Mesodermal cell (in vitro differentiated cells): ENCODE results near the gene SCN1B.

Experiments used
- H3K27ac ChIP-seq: 2 replicates; pipeline ENCODE4 v1.7.0; 2013; ENCODE audit warnings: mild to moderate bottlenecking, low read depth, low read length, moderate library complexity; ENCODE audit not compliant: severe bottlenecking
- H3K36me3 ChIP-seq: 2 replicates; pipeline ENCODE4 v1.7.1; 2013; ENCODE audit warnings: mild to moderate bottlenecking, low read length, moderate library complexity; ENCODE audit not compliant: control insufficient read depth, insufficient read depth
- H3K4me1 ChIP-seq: one replicate; pipeline ENCODE4 v1.7.1; 2013; ENCODE audit warnings: mild to moderate bottlenecking, low read length; ENCODE audit not compliant: insufficient read depth, control insufficient read depth, poor library complexity, severe bottlenecking
- H3K4me3 ChIP-seq: 2 replicates; pipeline ENCODE4 v1.7.0; 2013; ENCODE audit warnings: low read length, control low read depth, mild to moderate bottlenecking; ENCODE audit not compliant: insufficient read depth, poor library complexity, severe bottlenecking; ENCODE audit errors: extremely low read depth
- H3K9me3 ChIP-seq: 2 replicates; pipeline ENCODE4 v1.7.1; 2013; ENCODE audit warnings: mild to moderate bottlenecking, low read length, moderate library complexity; ENCODE audit not compliant: control insufficient read depth
- WGBS, 2 experiments: methylation state at CpG; one replicate each; pipeline ENCODE4 v1.1.5; 2013; ENCODE audit warnings: missing lambda C conversion rate in 2 of 2; ENCODE audit not compliant: insufficient coverage in 2 of 2; 5-methylcytosine and 5-hydroxymethylcytosine counted together

The SCN1B gene

DNA sequence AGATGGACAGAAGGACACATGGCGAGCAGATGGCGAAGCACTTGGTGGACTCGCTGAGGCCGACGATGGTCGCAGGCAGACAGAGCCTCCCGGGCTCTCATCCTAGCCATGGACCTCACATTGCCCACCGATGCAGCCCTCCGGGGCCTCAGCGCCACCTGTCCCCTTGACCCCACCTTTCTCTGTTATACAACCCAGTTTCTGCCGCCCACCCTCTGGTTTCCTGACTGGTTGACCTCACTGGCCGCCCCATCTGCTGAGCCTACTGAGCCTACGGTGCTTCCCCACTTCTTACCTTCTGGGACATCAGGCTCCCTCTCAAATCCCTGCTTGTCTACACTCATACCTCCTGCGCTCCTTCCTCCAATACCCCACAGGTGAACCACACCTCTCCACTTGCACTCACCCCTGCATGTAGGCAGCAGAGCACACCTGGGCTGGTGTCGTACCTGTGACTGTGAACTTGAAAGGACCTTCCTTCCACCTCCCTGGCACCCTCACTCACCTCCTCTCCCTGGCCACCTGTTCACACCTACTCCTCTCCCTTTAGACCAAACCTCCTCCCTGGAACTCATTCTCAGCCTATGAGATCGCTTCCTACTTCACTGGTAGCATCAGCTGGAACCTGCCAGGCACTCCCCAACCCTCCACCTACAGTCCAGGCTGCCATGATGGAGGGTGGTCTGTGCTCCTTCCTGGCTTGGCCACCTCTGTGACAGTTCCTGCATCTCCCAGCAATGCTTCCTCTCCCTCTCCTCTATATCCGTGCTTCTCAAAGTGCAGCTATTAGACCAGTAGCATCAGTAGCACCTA lies 47.3 kb downstream of the SCN1B start:
- Histone ChIP-seq H3K4me1 (no peaks in the 10 kb centered on the region), H3K27ac (no peak overlapping the region), H3K36me3 (no peaks in the 10 kb centered on the region), H3K4me3 (no peak overlapping the region), H3K9me3 (peaks cover 5% of the 10 kb centered on the region)
- WGBS, 2 experiments = 92 to 93% methylated on average over 14 to 16 of the region's 17 CpGs

DNA sequence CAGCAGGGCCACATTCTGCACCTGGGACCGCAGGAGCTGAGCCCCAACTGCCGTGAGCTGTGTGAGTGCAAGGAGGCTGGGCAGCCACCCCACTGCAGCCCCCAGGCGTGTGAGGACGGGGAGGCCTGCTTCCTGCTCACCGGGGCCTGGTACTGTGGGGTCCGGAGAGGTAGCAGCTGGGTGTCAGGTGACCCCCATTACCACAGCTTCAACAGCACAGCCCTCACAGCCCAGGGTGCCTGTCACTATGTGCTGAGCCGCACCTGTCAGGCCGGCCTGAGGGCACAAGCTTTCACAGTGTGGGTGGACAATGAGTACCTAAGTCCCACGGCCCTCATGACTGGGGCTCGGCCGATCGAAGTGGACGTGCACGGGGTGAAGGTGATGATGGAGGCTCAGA lies 49.6 kb downstream of the SCN1B start:
- Histone ChIP-seq H3K4me1 (no peaks in the 10 kb centered on the region), H3K36me3 (no peaks in the 10 kb centered on the region), H3K27ac (no peak overlapping the region), H3K9me3 (peaks cover 5% of the 10 kb centered on the region), H3K4me3 (no peak overlapping the region)
- 91 to 100% methylated on average over 9 to 10 of the region's 14 CpGs for WGBS, 2 experiments

DNA sequence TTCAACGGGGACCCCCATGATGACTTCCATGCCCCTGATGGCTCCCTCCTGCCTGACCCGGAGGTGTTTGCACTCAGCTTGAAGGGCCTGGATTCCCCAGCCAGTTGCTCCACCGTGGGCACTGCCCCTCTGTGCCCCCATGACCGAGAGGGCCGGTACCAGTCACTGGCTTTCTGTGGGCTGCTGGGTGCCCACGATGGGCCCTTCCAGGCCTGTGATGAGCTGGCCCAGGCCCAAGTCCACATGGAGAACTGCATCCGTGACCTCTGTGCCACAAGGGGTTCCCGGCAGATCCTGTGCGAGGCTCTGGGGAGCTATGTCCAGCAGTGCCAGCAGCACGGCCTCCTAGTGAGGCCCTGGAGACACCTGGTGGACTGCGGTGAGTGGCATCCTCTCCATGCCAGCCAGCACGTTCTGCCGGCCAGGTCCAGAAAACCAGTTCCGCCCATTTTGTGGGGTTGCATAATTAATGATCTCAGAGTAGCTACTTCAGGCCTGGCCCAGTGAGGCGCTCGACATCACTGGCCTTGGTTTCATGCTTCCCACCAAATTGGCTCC lies 50.4 kb downstream of the SCN1B start:
- H3K4me3 ChIP-seq = no peak overlapping the region
- no peaks in the 10 kb centered on the region for H3K4me1 ChIP-seq
- 90 to 91% methylated on average over 15 to 16 of the region's 16 CpGs for WGBS, 2 experiments
- H3K27ac ChIP-seq = no peak overlapping the region
- peaks cover 5% of the 10 kb centered on the region for H3K9me3 ChIP-seq
- H3K36me3 ChIP-seq = no peaks in the 10 kb centered on the region

DNA sequence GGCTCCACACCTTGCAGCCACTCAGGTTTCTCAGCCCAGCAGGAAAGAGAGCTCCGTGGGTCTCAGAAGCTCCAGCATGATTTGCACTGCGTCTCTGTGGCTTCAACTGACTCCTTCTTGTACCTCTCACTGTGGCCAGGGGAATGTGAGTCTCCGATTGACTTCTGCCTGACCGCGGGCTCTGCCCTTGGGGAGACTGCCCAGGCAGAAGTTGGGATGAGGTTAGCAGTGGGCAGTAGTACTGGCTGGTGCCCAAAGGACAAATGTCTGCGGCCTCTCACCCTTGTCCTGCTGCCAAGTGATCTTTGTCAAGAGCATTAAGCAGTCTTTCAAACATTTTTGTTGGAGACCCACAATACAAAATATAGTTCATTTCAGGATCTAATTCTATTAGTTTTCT lies 50.9 kb downstream of the SCN1B start:
- 81 to 90% methylated on average over 2 to 4 of the region's 6 CpGs for WGBS, 2 experiments
- Histone ChIP-seq H3K9me3 (peaks cover 5% of the 10 kb centered on the region), H3K4me3 (no peak overlapping the region), H3K4me1 (no peaks in the 10 kb centered on the region), H3K27ac (no peak overlapping the region), H3K36me3 (no peaks in the 10 kb centered on the region)

DNA sequence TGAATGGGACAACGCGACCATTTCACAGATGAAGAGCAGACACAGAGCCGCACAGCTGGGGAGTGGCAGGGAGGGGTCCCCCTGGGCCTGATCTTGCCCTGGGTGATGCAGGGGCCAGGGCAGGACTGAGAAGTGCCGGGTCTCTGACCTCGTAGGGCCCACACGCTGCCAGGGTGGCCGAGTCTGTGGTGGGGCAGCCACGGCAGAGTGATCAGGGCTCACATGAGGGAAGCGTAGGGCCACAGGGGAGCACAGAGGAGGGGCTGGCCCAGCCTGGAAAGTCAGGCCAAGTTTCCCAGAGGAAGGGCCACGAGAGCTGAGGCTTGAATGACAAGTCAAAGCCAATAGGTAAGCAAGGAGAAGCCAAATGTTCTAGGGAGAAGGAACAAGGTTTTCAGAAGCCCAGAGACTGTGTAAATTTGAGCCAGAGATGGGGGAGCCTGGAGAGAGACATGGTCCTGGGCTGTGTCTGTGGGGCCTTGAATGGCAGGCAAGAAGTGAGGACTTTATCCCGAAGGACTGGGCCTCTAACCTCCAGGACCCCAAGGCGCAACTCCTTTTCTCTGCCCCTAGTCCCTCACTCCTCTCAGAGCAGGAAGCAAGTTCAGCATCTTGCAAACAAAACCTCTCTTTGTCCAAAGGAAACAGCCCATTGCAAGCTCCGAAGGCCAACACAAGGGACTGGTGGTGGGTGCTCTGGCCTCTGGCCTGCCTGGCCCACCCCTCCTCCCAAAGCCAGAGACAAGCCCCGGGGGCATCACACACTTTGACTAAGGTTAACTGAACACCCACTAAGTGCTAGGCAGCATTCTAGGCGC lies 53.6 kb downstream of the SCN1B start:
- WGBS, 2 experiments = 87 to 89% methylated on average over 13 to 15 of the region's 15 CpGs
- peaks cover 10% of the 10 kb centered on the region for H3K4me1 ChIP-seq

DNA sequence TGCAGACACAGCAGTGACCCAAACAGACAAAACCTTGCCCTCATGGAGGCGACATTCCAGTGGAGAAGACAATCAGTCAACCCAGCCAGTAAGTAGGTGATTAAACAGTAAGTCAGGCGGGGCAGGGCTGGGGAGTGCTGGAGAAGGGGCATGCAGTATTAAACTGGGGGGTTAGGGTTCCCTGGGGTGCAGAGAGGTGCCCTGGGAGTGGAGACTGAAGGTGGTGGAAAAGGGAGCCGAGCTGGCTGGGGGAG lies 54.2 kb downstream of the SCN1B start:
- WGBS, 2 experiments = 70 to 91% methylated on average over 2 to 3 of the region's 3 CpGs
- Histone ChIP-seq H3K27ac (no peak overlapping the region), H3K4me3 (no peak overlapping the region), H3K9me3 (peaks cover 5% of the 10 kb centered on the region), H3K4me1 (peaks cover 12% of the 10 kb centered on the region), H3K36me3 (no peaks in the 10 kb centered on the region)

More for the DNA sequence above, 53.6 kb downstream of the SCN1B start:
- Histone ChIP-seq H3K27ac (no peak overlapping the region), H3K4me3 (no peak overlapping the region), H3K9me3 (peaks cover 5% of the 10 kb centered on the region), H3K36me3 (no peaks in the 10 kb centered on the region)

DNA sequence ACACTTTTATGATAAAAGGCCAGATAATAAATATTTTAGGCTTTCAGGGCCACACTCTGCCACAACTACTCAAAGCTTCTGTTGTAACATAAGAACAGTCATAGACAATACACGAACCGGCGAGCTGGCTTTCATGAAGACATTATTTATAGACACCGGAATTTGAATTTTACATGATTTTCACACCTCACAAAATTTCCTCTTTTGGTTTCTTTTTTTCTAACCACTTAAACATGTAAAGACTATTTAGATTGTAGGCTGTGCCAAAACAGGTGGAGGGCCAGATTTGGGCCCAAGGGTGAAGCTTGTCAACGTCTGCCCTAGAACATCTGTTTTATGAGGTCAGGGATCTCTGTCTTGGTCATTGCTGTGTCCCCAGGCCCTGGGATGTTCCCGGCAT lies 55.7 kb downstream of the SCN1B start:
- Histone ChIP-seq H3K27ac (no peak overlapping the region), H3K9me3 (peaks cover 5% of the 10 kb centered on the region), H3K4me3 (no peak overlapping the region), H3K4me1 (peaks cover 12% of the 10 kb centered on the region), H3K36me3 (no peaks in the 10 kb centered on the region)
- WGBS, 2 experiments = 68 to 83% methylated on average over 3 to 5 of the region's 6 CpGs

DNA sequence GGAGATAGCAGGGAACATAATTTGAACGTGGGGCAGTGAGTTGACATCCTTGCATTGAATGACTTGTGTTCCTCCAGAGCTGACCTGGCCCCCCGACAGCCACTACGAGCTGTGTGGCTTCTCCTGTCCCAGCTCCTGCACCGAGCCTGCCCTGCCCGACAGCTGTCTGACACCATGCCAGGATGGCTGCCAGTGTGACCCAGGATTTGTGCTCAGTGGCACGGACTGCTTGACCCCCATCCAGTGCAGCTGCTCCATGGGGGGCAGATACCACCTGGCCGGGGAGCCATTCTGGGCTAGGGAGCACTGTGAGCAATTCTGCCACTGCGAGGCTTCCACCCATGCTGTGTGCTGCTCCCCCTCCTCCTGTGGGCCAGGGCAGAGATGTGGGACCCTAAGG lies 56.2 kb downstream of the SCN1B start:
- Histone ChIP-seq H3K9me3 (peaks cover 5% of the 10 kb centered on the region), H3K4me3 (no peak overlapping the region), H3K27ac (no peak overlapping the region), H3K4me1 (peaks cover 12% of the 10 kb centered on the region), H3K36me3 (no peaks in the 10 kb centered on the region)
- 88% methylated on average over 7 to 8 of the region's 8 CpGs for WGBS, 2 experiments

DNA sequence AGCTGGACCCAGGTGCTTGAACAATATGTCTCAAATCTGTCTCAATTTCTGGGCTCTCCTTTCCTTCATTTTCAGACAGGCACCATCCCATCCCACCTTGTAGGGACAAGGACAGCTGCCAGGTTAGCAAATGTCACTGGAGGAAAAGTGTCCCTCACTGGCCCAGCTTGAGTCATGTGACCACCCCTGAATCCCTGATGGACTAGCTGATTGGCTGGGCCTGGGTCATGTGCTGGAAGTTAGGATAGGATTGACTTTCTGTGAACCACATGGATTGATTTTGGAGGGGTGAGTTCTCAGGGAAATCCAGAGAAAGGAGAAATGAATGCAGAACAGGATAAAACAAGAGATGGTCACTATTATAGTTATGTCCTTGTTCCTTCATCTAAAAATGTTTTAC lies 57.1 kb downstream of the SCN1B start:
- Histone ChIP-seq H3K36me3 (no peaks in the 10 kb centered on the region), H3K27ac (no peak overlapping the region), H3K4me1 (peaks cover 12% of the 10 kb centered on the region), H3K4me3 (no peak overlapping the region), H3K9me3 (peaks cover 2% of the 10 kb centered on the region)

DNA sequence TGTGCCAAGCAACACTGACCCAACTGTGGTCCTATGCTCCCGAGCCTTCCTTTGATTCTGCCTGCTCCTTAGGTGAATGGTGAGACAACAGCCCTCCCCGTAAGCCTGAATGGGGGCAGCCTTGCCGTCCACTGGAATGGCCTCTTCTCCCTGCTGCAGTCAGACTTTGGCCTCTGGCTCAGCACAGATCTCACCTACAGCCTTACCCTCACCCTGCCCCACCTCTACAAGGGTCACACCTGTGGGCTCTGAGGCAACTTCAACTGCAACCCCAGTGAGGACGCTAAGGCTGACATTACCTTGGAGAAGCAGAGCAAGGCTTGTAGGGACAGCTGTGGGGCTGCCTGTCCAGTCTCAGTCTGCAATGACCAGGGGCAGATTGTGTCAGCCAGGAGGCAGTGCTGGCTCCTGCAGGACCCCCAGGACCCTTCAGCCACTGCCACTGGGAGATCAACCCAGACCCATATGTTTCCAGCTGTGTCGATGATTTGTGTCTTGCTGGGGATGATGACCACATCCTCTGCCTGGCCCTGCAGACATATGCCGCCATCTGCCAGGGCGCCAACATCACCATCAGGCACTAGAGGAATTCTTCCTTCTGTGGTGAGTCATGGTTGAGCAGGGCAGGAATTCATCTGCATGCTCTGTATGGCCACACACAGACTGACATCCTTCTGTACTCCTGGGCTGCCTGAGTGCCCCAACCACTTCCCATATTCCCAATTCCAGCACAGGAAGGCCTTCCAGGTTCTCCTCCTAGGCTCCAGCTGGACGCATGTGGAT lies 58.1 kb downstream of the SCN1B start:
- 82 to 94% methylated on average over 5 to 6 of the region's 8 CpGs for WGBS, 2 experiments
- Histone ChIP-seq H3K27ac (peak overlapping the region; percentile 13), H3K4me3 (no peak overlapping the region), H3K36me3 (no peaks in the 10 kb centered on the region), H3K4me1 (peaks cover 12% of the 10 kb centered on the region), H3K9me3 (no peaks in the 10 kb centered on the region)
